ENCODE measurements around the gene OR8B4. TPM values are rescaled to one million over a fixed set of nuclear protein-coding genes. Genes with fewer than 3 reads are reported as not detected.

OR8B4 gene
- total RNA-seq, 1 donor from 2014 or later: not detected

GRCh38 chr11:124440608-124441007, 15.9 kb upstream of the OR8B4 start:
- no peaks in the 10 kb centered on the region for H3K4me1 ChIP-seq
- no peak for ATAC-seq
- no peak for TF ChIP-seq CTCF (IDR thresholded peaks at IDR 0.05)

GRCh38 chr11:124434699-124435098, 10.0 kb upstream of the OR8B4 start:
- TF ChIP-seq CTCF (IDR thresholded peaks at IDR 0.05): no peak
- intact Hi-C loops (cut with DNase I): no loop called here
- Histone ChIP-seq H3K4me3 (no peak overlapping the region), H3K4me1 (no peaks in the 10 kb centered on the region), H3K9me3 (no peaks in the 10 kb centered on the region), H3K27ac (no peak overlapping the region), H3K27me3 (no peaks in the 10 kb centered on the region), H3K36me3 (no peaks in the 10 kb centered on the region)
- ATAC-seq (no peak), DNase-seq (no peak)

More at GRCh38 chr11:124440608-124441007, 15.9 kb upstream of the OR8B4 start:
- no peak for DNase-seq
- H3K27me3 ChIP-seq: no peaks in the 10 kb centered on the region
- no peak overlapping the region for H3K4me3 ChIP-seq
- H3K27ac ChIP-seq: no peak overlapping the region
- no peaks in the 10 kb centered on the region for H3K9me3 ChIP-seq
- intact Hi-C loops (cut with DNase I): no loop called here
- H3K36me3 ChIP-seq: no peaks in the 10 kb centered on the region

GRCh38 chr11:124429599-124429998, 4.9 kb upstream of the OR8B4 start:
- Histone ChIP-seq H3K36me3 (no peaks in the 10 kb centered on the region), H3K9me3 (no peaks in the 10 kb centered on the region), H3K4me3 (no peak overlapping the region), H3K27ac (no peak overlapping the region), H3K4me1 (no peaks in the 10 kb centered on the region), H3K27me3 (no peaks in the 10 kb centered on the region)
- TF ChIP-seq CTCF (IDR thresholded peaks at IDR 0.05): no peak
- intact Hi-C loops (cut with DNase I): no loop called here
- ATAC-seq: no peak
- no peak for DNase-seq

- ATAC-seq: no peak
Measured at GRCh38 chr11:124421043-124421442, 3.6 kb downstream of the OR8B4 start.

GRCh38 chr11:124415356-124415923, 9.2 kb downstream of the OR8B4 start:
- DNase-seq: no peak
- intact Hi-C loops (cut with DNase I): no loop called here
- ATAC-seq: no peak
- TF ChIP-seq CTCF (IDR thresholded peaks at IDR 0.05): peak; percentile 78
- Histone ChIP-seq H3K27ac (no peak overlapping the region), H3K4me1 (no peaks in the 10 kb centered on the region), H3K4me3 (no peak overlapping the region), H3K9me3 (no peaks in the 10 kb centered on the region), H3K36me3 (no peaks in the 10 kb centered on the region), H3K27me3 (peaks cover 6% of the 10 kb centered on the region)

More at GRCh38 chr11:124421043-124421442, 3.6 kb downstream of the OR8B4 start:
- no peak overlapping the region for H3K27ac ChIP-seq
- H3K4me3 ChIP-seq: no peak overlapping the region
- no peak for TF ChIP-seq CTCF (IDR thresholded peaks at IDR 0.05)
- no peaks in the 10 kb centered on the region for H3K4me1 ChIP-seq
- intact Hi-C loops (cut with DNase I): no loop called here
- H3K27me3 ChIP-seq: peaks cover 9% of the 10 kb centered on the region
- H3K36me3 ChIP-seq: no peaks in the 10 kb centered on the region
- no peak for DNase-seq
- H3K9me3 ChIP-seq: no peaks in the 10 kb centered on the region

GRCh38 chr11:124409906-124410305, 14.8 kb downstream of the OR8B4 start:
- Histone ChIP-seq H3K4me3 (no peak overlapping the region), H3K36me3 (no peaks in the 10 kb centered on the region)

More at GRCh38 chr11:124409906-124410305, 14.8 kb downstream of the OR8B4 start:
- ATAC-seq (no peak), DNase-seq (no peak)
- H3K27me3 ChIP-seq: peaks cover 5% of the 10 kb centered on the region
- intact Hi-C loops (cut with DNase I): no loop called here
- no peak for TF ChIP-seq CTCF (IDR thresholded peaks at IDR 0.05)
- no peaks in the 10 kb centered on the region for H3K9me3 ChIP-seq
- no peaks in the 10 kb centered on the region for H3K4me1 ChIP-seq
- H3K27ac ChIP-seq: no peak overlapping the region
